Kidney glomerular epithelial cell (primary cell): ENCODE data around the gene XPO6.

Source experiments
- DNase-seq: peaks from one replicate; lab custom pipeline; 2025; lab: John Stamatoyannopoulos, UW

The XPO6 gene

GRCh38 chr16:28210264-28210663 lies 1.5 kb downstream of the XPO6 start:
- no peak for DNase-seq

- no peak for DNase-seq
Observed at GRCh38 chr16:28208824-28209223, 2.9 kb downstream of the XPO6 start.

DNA sequence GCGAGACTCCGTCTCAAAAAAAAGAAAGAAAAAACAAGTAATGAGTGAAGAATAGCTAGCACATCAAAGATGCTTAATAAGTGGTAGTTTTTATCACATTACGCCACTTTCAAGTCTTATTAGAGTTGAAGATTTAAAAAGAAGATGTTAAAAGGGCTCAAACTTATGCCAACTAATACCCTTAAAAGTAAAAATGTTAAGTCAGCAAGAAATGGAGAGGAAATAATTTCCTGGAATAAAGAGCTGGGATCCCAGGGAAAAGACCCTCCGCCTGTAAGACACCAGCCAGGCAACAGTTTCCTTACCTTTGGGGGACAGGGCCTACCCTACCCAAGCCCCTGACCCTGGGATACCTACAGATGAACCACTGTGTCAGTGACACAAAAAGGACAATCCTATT lies 3.6 kb downstream of the XPO6 start:
- DNase-seq: no peak

GRCh38 chr16:28207399-28207798 lies 4.4 kb downstream of the XPO6 start:
- no peak for DNase-seq

DNA sequence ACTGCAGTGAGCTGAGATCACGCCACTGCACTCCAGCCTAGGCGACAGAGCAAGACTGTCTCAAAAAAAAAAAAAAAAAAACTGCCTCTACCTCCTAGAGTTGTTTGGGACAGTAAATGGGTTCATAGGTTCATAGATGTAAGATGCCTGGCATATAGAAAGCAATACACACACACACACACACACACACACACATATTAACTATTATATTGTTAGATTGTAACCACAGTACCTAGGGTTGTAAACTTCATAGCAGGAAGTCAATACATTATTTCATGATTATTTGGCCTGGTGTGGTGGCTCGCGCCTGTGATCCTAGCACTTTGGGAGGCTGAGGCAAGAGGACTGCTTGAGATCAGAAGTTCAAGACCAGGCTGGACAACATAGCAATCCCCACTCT lies 5.8 kb downstream of the XPO6 start:
- DNase-seq: no peak

- no peak for DNase-seq
Observed at GRCh38 chr16:28205117-28205899, 6.5 kb downstream of the XPO6 start.

- no peak for DNase-seq
Observed at GRCh38 chr16:28204622-28205021, 7.1 kb downstream of the XPO6 start.

- no peak for DNase-seq
Observed at GRCh38 chr16:28204204-28204603, 7.6 kb downstream of the XPO6 start.

DNA sequence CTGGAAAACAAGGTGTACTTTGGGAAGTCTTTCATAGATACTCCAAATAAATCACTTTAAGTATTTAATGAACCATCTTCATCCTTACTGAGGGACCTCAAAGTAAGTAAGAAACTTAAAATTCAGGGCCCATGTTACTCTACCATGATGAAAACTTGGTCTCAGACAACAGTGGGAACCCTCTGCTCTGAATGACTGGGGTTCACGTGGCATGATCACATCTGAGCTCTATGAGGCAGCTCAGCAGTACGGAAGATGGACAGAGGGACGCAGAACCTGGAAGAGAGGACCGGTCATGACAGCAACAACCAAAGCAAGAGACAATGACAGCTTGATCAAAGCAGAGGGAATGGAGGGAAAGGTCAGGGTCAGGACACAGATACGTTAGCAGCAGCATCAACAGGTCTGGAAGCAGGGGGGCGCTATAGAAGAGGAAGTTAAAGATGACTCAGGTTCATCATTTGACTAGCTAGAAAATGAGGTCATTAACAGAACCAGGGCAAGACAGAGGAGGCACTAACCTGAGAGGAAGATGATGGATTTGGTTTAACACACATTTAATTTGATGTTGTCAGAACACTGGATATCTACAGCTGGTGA lies 9.5 kb downstream of the XPO6 start:
- DNase-seq: no peak

GRCh38 chr16:28200661-28201060 lies 11.1 kb downstream of the XPO6 start:
- no peak for DNase-seq

DNA sequence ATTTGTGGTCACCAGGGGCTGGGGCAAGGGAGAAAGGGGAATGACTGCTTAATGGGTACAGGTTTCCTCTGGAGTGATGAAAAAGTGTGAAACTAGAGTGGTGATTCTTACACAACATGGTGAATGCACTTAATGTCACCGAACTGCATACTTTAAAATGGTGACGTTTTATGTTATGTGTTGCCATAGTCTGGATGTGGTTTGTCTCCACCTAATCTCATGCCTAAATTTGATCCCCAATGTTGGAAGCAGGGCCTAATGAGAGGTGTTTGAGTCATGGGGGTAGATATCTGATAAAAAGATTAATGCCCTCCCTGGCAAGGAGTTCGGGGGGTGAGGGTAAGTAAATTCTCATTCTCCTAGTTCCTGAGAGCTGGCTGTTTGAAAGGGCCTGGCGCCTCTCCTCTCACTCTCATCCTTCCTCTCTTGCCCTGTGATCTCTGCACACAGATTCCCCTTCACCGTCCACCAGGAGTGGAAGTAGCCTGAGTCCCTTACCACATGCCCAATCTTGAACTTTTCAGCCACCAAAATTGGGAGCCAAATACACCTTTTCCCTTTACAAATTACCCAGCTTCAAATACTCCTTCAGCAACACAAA lies 15.3 kb downstream of the XPO6 start:
- no peak for DNase-seq

GRCh38 chr16:28195859-28196258 lies 15.9 kb downstream of the XPO6 start:
- DNase-seq: no peak

DNA sequence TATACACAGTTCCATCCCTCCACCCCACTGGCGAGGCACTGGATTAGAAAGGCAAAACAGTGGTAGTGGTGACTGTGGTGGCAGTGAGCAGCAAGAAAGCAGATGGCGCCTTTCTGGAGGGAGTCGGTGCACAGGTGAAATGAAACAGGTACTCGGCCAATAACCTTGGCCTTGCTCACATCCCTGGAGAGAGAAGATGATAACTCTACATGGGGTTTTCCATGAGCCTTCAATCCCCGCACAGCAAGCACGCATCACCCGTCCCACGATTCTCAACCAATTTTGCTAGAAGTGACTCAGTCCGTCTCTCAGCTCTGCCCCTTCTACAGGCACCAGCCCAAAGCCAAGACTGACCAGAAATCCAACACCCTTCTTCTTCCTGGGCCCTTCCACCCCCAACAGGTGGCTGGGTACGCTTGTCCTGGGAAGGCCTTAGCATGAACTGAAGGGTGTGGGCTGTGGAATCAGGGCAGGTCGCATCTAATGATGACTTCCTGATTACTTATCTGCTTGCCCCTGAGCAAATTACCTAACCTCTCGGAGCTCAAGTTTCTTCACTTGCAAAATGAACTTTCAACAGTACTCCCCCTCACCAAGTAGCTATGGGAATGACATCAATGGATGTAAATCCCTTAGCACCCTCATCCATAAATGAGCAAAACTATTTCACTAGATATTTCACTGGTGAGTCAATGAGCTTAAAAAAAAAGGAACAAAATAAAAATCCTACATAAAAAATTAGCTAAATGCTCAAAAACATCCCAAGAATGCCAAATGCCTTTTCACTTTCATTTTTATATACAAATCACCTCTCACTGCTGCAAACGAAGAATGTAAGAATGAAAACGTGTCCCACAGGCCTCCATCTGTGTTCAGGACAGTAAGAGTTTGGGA lies 18.0 kb downstream of the XPO6 start:
- peak; percentile 79 for DNase-seq

DNA sequence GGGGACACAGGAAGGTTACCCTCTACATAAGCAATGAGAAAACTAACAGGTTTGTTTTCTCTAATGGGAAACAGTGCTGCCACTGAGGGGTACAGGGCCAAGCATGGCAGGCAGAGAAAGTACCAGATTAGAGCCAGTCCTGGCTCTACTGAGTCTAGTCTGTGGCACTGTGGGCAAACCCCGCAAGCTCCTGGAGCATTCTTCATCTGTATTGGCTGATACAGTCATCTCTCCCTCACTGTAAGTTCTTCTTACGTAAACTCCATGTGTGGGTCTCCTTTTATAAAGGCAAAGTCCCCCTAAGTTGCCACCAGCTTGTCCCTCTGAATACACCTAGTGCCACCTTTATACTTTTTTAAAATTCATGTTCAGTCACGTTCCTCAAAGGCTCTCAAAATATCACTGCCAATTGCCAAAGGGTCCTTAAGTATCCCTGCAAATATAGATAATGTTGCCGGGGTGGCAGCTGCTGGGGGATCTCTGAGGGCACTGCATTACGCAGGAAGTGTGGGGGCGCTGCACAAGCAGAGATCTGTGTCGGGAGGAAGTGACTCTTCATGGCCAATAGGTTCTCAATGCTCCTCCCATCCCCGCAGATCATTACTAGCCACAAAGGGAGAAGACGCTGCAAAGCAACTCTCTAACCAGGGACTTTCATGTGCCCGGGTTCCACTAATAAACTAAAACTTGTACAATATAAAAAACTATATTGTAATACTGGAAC lies 18.8 kb downstream of the XPO6 start:
- DNase-seq: no peak

DNA sequence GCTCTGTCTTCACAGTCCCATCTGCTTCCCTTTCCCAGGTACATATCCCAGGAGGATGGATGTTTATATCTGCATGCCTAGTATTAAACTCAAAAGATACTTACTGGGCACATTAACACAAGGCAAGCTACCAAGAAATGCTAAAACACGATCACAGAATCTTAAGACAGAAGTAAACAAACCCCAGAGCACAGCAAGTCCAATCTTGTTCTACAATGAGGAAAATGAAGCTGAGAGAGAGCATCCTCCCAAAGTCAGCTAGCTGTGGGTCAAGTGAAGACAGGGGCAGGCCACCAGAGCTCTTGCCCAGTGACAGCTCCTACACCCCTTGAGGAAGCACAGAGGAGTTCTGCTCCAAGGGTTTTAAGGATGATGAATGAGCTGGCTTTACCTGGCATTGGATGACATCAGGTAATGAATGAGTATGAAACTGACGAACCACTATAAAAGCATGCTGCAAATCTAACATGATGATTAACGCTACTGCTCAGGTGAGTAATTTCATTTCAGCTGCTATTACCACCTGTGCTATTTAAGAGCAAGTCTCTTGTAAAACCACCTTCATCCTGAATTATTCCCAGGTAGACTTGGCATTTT lies 20.3 kb downstream of the XPO6 start:
- peak; percentile 15 for DNase-seq

GRCh38 chr16:28189245-28189644 lies 22.5 kb downstream of the XPO6 start:
- DNase-seq: no peak

GRCh38 chr16:28188085-28188916 lies 23.5 kb downstream of the XPO6 start:
- no peak for DNase-seq

DNA sequence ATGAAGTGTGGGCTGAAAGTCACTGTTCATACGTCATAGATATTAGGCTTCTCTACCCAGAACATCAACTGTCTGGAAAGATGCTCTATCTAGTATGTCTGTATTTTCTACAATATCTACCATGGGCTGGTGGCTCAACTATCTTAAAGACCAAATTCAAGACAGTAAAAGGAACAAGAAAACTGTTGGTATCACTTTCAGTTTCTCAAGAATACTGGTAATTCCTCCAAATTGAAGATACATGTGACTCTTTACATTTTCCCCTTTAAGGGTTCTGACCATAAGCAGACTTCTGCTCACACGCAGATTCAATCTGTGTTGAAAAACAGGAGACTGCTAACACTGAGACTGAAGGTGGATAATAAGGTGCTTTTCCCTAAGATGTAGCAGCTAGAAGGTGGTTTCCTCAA lies 24.2 kb downstream of the XPO6 start:
- no peak for DNase-seq

DNA sequence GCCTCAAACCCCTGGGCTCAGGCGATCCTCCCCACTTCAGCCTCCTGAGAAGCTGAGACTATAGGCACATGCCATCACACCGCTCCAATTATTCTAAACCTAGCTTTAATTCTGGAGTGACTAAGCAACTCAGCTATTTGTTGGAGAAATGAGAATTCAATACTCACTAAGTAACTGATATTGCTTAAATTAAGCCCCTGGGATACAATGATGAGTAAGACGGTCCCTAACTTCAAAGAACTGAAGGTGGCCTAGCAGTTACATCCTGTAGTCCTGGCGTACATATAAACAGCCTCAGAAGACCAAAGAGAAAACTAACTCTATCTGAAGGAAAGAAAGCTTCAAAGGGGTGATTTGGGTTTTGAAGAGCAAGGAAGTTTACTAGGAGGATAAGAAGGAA lies 25.0 kb downstream of the XPO6 start:
- DNase-seq: no peak

DNA sequence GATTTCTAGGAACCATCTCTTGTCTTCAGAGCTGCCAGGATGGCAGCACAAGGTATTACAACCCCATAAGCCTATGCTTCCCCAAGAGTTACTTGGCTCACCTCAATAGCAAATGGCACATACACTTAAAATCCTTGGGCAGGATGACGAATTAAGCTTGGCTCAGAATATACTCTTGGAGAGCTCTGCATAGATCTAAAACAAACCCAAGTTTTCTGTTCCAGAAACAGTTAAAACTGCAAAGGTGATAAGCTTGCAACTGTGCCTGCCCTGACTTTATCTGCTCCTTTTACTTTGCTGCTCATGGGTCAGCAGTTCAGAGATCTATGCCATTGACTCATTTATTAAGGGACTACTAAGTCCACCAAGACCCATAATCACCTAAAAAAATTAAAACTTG lies 26.1 kb downstream of the XPO6 start:
- DNase-seq: no peak
